Activated CD4-positive, alpha-beta memory T cell treated with anti-CD3 and anti-CD28 coated beads, Interleukin-2, amount 10 ng/mL, durations not matched to agents 7 days and 5 days (primary cell): ENCODE results near the gene GRIN3B. TPM values are rescaled to one million over a fixed set of nuclear protein-coding genes. Genes with fewer than 3 reads are reported as not detected.
A peak's percentile ranks its signal among the peaks of the same experiment; 100 is the strongest.

Experiments
- CTCF ChIA-PET: fragments of 350-600 bp; sonication (Branson Sonifier 250); formaldehyde crosslinking; loops from one replicate; lab custom pipeline; 2021; ENCODE audit warnings: antibody characterized with exemption, inconsistent platforms; lab: Charles Lee
- POLR2A ChIA-PET: fragments of 350-600 bp; sonication (Branson Sonifier 250); formaldehyde crosslinking; loops from one replicate; lab custom pipeline; 2021; ENCODE audit warnings: antibody characterized with exemption; lab: Charles Lee
- DNase-seq: peaks from one replicate; pipeline ENCODE4 v3.0.0-alpha.2; 2020
- H3K27ac Mint-ChIP-seq: one replicate; pipeline ENCODE4 v1.8.0; 2021; ENCODE audit warnings: mild to moderate bottlenecking, mixed read lengths
- H3K27me3 Mint-ChIP-seq: one replicate; pipeline ENCODE4 v1.8.0; 2021; ENCODE audit warnings: mixed read lengths
- H3K36me3 Mint-ChIP-seq: one replicate; pipeline ENCODE4 v1.8.0; 2021; ENCODE audit warnings: low read depth, mixed read lengths
- H3K4me1 Mint-ChIP-seq: one replicate; pipeline ENCODE4 v1.8.0; 2021; ENCODE audit warnings: mixed read lengths
- H3K4me3 Mint-ChIP-seq: one replicate; pipeline ENCODE4 v1.8.0; 2021; ENCODE audit warnings: mild to moderate bottlenecking, mixed read lengths
- H3K9me3 Mint-ChIP-seq: one replicate; pipeline ENCODE4 v1.8.0; 2021; ENCODE audit warnings: mixed read lengths
- total RNA-seq, 2 experiments: library from RNA; stranded (reverse); gene quantifications; one replicate each; pipeline ENCODE4 v1.2.3, GENCODE V29; 2021

Gene GRIN3B
- total RNA-seq, 2 experiments from 2014 or later: 0.08 TPM; not detected in 1

DNA sequence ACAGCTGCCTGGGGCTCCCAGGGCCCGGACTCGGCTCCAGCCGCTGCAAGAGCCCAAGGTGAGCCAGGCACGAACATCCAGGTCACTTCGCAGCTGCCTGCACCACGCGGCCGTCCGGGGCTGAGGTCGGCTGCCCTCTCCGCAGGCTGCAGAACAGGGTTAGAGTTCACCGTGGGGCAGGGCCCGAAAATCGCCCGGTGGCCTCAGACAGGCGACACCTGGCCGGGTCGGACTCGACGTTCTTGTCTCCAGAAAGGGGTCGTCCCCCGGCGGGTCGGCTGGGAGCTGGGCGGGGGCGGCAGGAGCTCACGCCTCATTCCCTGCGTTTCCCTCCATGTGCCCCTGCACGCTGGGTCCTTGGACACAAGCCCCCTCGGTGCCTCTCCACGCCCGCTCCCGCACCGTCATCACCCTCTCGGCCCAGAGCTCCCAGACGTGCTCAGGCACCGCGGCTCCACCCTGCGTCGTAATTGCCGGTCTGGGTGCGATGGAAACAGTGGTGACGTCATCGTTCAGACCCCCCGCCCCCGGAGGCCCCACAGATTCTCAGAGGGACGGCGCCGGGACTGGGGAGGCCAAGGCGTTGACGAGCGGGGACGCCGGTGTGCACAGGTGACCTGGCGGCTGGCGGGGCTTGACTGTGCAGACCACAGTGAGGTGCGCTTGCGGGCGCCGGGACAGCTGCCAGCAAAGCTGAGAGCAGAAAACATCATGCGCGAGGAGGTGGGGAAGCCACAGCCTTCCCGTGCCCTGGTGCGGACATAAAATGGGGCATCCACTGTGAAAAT is 4.0 kb upstream of the GRIN3B start:
- peaks cover 5% of the 10 kb centered on the region for H3K36me3 Mint-ChIP-seq
- ChIA-PET CTCF (interaction anchor here (1.2 to 1.9 kb wide), 2 partner anchors 12 to 133 kb away, joined by 3 to 9 read pairs; partner anchors contain the start of gene WDR18), POLR2A (interaction anchor here (0.9 to 2.3 kb wide), 4 partner anchors 9 to 133 kb away, joined by 3 to 18 read pairs (median 4); partner anchors contain the start of gene WDR18)
- peaks cover 13% of the 10 kb centered on the region for H3K4me1 Mint-ChIP-seq
- peak overlapping the region; percentile 26 for H3K27ac Mint-ChIP-seq
- H3K9me3 Mint-ChIP-seq: no peaks in the 10 kb centered on the region
- H3K27me3 Mint-ChIP-seq: peaks cover 28% of the 10 kb centered on the region
- peak overlapping the region; percentile 32 for H3K4me3 Mint-ChIP-seq
- peak; percentile 74 for DNase-seq

DNA sequence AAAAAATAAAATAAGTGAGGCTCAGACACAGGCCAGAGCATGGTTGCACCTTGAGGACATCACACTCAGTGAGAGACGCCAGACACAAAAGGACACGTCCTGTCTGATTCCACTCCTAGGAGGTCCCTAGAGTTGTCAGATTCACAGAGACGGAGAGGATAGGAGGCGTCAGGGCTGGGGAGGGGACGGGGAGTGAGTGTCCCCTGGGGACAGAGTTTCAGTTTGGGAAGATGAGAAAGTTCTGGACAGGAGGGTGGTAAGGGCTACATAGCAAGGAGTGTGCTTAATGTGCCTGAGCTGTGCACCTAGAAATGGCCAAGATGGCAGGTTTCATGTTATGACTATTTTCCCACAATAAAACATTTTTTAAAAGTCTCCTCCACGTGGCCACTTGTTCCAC is 2.2 kb upstream of the GRIN3B start:
- DNase-seq: no peak
- peaks cover 14% of the 10 kb centered on the region for H3K4me1 Mint-ChIP-seq
- H3K9me3 Mint-ChIP-seq: no peaks in the 10 kb centered on the region
- H3K4me3 Mint-ChIP-seq: no peak overlapping the region
- POLR2A ChIA-PET: no interaction called here
- CTCF ChIA-PET: interaction anchor here (0.6 to 1.0 kb wide), 2 partner anchors 14 to 170 kb away, joined by 4 read pairs; partner anchors contain the start of gene WDR18
- peaks cover 34% of the 10 kb centered on the region for H3K27me3 Mint-ChIP-seq
- H3K27ac Mint-ChIP-seq: no peak overlapping the region
- peaks cover 2% of the 10 kb centered on the region for H3K36me3 Mint-ChIP-seq

DNA sequence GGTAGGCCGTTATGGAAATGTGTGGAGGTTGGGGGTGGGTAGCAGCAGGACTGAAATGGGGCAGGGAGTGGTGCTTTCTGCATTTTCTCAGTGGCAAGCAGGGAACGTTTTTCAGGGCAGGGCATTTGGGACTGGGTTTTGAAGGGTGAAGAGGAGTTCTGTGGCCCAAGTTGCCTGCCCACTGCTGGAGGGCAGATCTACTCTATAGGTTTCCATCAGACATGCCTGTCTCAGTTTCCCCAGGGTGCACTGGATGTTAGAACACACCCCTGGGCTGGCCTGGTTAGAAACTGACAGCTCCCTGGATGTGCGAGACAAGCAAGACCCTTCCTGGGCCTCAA is 870 bp upstream of the GRIN3B start:
- Mint-ChIP-seq H3K27ac (no peak overlapping the region), H3K4me1 (peaks cover 14% of the 10 kb centered on the region), H3K4me3 (no peak overlapping the region), H3K27me3 (peaks cover 34% of the 10 kb centered on the region), H3K36me3 (no peaks in the 10 kb centered on the region), H3K9me3 (no peaks in the 10 kb centered on the region)
- CTCF ChIA-PET: interaction anchor here (1.0 kb wide), 1 partner anchor 15 kb away, joined by 4 read pairs; the partner anchor contains the start of gene WDR18
- no peak for DNase-seq
- POLR2A ChIA-PET: interaction anchor here (1.2 kb wide), 1 partner anchor 42 kb away, joined by 3 read pairs; no protein-coding TSS in a partner anchor

- ChIA-PET CTCF (interaction anchor here (0.5 to 1.4 kb wide), 3 partner anchors 30 to 62 kb away, joined by 3 to 5 read pairs (median 3); no protein-coding TSS in a partner anchor), POLR2A (interaction anchor here (0.8 kb wide), 1 partner anchor 14 kb away, joined by 4 read pairs; no protein-coding TSS in a partner anchor)
- H3K27ac Mint-ChIP-seq: no peak overlapping the region
- no peak overlapping the region for H3K4me3 Mint-ChIP-seq
- H3K36me3 Mint-ChIP-seq: no peaks in the 10 kb centered on the region
- DNase-seq: no peak
- peaks cover 12% of the 10 kb centered on the region for H3K4me1 Mint-ChIP-seq
- H3K27me3 Mint-ChIP-seq: peaks cover 34% of the 10 kb centered on the region
- no peaks in the 10 kb centered on the region for H3K9me3 Mint-ChIP-seq
These were observed 645 bp downstream of the GRIN3B start for GRCh38 chr19:1000591-1001537.

- Mint-ChIP-seq H3K27me3 (peaks cover 29% of the 10 kb centered on the region), H3K27ac (no peak overlapping the region), H3K9me3 (no peaks in the 10 kb centered on the region), H3K4me3 (no peak overlapping the region), H3K36me3 (no peaks in the 10 kb centered on the region), H3K4me1 (peaks cover 7% of the 10 kb centered on the region)
- peak; percentile 75 for DNase-seq
- ChIA-PET POLR2A (interaction anchor here (0.8 kb wide), 1 partner anchor 13 kb away, joined by 4 read pairs; no protein-coding TSS in a partner anchor), CTCF (interaction anchor here (1.2 kb wide), 1 partner anchor 29 kb away, joined by 3 read pairs; no protein-coding TSS in a partner anchor)
These were observed 1.4 kb downstream of the GRIN3B start for GRCh38 chr19:1001538-1002166.

GRCh38 chr19:1002600-1002999 is 2.4 kb downstream of the GRIN3B start:
- Mint-ChIP-seq H3K4me1 (peaks cover 6% of the 10 kb centered on the region), H3K36me3 (peaks cover 5% of the 10 kb centered on the region), H3K27me3 (peaks cover 27% of the 10 kb centered on the region), H3K9me3 (no peaks in the 10 kb centered on the region), H3K27ac (no peak overlapping the region), H3K4me3 (no peak overlapping the region)
- no peak for DNase-seq
- CTCF ChIA-PET: no interaction called here
- POLR2A ChIA-PET: interaction anchor here (1.0 kb wide), 1 partner anchor 87 kb away, joined by 3 read pairs; no protein-coding TSS in a partner anchor

DNA sequence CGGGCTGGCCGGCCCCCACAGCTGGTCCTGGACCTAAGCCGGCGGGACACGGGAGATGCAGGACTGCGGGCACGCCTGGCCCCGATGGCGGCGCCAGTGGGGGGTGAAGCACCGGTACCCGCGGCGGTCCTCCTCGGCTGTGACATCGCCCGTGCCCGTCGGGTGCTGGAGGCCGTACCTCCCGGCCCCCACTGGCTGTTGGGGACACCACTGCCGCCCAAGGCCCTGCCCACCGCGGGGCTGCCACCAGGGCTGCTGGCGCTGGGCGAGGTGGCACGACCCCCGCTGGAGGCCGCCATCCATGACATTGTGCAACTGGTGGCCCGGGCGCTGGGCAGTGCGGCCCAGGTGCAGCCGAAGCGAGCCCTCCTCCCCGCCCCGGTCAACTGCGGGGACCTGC is 3.1 kb downstream of the GRIN3B start:
- H3K4me3 Mint-ChIP-seq: no peak overlapping the region
- ChIA-PET POLR2A (interaction anchor here (0.9 to 1.0 kb wide), 2 partner anchors 10 to 86 kb away, joined by 3 to 4 read pairs; no protein-coding TSS in a partner anchor), CTCF (interaction anchor here (1.0 to 1.4 kb wide), 2 partner anchors 19 to 22 kb away, joined by 3 read pairs; partner anchors contain the start of gene WDR18)
- H3K36me3 Mint-ChIP-seq: peaks cover 7% of the 10 kb centered on the region
- H3K4me1 Mint-ChIP-seq: peaks cover 6% of the 10 kb centered on the region
- H3K9me3 Mint-ChIP-seq: no peaks in the 10 kb centered on the region
- peaks cover 20% of the 10 kb centered on the region for H3K27me3 Mint-ChIP-seq
- DNase-seq: no peak
- H3K27ac Mint-ChIP-seq: no peak overlapping the region

DNA sequence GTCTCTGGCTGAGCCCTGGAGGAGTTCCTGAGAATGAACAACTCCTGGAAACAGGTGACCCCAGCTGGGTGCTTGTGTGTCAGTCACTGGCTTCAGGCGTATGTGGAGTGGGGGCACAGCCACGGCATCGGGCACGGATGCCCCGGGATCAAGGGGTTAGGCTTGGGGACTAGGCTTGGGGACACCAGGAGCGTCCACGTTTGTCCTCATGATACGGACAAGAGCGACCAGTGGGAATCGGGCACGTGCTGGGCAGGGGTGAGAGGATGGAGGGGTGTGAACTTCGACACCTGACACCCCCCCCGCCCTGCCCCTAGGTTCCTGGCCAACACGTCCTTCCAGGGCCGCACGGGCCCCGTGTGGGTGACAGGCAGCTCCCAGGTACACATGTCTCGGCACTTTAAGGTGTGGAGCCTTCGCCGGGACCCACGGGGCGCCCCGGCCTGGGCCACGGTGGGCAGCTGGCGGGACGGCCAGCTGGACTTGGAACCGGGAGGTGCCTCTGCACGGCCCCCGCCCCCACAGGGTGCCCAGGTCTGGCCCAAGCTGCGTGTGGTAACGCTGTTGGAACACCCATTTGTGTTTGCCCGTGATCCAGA is 4.1 kb downstream of the GRIN3B start:
- Mint-ChIP-seq H3K36me3 (peaks cover 9% of the 10 kb centered on the region), H3K9me3 (no peaks in the 10 kb centered on the region), H3K27me3 (peaks cover 13% of the 10 kb centered on the region), H3K4me3 (no peak overlapping the region), H3K4me1 (peaks cover 3% of the 10 kb centered on the region), H3K27ac (no peak overlapping the region)
- ChIA-PET CTCF (interaction anchor here (0.6 to 1.4 kb wide), 4 partner anchors 20 to 232 kb away, joined by 3 to 4 read pairs (median 3); partner anchors contain the start of gene WDR18), POLR2A (interaction anchor here (0.9 kb wide), 1 partner anchor 9 kb away, joined by 4 read pairs; no protein-coding TSS in a partner anchor)
- DNase-seq: no peak

- Mint-ChIP-seq H3K9me3 (no peaks in the 10 kb centered on the region), H3K27ac (peak overlapping the region; percentile 19), H3K4me1 (peaks cover 3% of the 10 kb centered on the region), H3K27me3 (peaks cover 8% of the 10 kb centered on the region), H3K36me3 (peaks cover 11% of the 10 kb centered on the region), H3K4me3 (no peak overlapping the region)
- DNase-seq: no peak
- CTCF ChIA-PET: interaction anchor here (1.4 kb wide), 1 partner anchor 24 kb away, joined by 3 read pairs; no protein-coding TSS in a partner anchor
- POLR2A ChIA-PET: interaction anchor here (0.8 to 1.2 kb wide), 2 partner anchors 9 to 12 kb away, joined by 3 read pairs; no protein-coding TSS in a partner anchor
These were observed 4.8 kb downstream of the GRIN3B start for GRCh38 chr19:1004803-1005664.

GRCh38 chr19:1006711-1007398 is 6.6 kb downstream of the GRIN3B start:
- no peak overlapping the region for H3K4me3 Mint-ChIP-seq
- H3K27ac Mint-ChIP-seq: no peak overlapping the region
- H3K9me3 Mint-ChIP-seq: no peaks in the 10 kb centered on the region
- peaks cover 12% of the 10 kb centered on the region for H3K36me3 Mint-ChIP-seq
- ChIA-PET CTCF (no interaction called here), POLR2A (interaction anchor here (1.0 to 1.1 kb wide), 2 partner anchors 9 to 13 kb away, joined by 5 read pairs; no protein-coding TSS in a partner anchor)
- peaks cover 5% of the 10 kb centered on the region for H3K27me3 Mint-ChIP-seq
- H3K4me1 Mint-ChIP-seq: no peaks in the 10 kb centered on the region
- no peak for DNase-seq
